Common myeloid progenitor, CD34-positive (primary cell): ENCODE results near the gene INTS7.
"Not testable (repeated sequence)": the region's sequence is repeated elsewhere in the genome, so short reads cannot be mapped to it uniquely, and the experiment has no call there.

ENCODE experiments used
- CTCF ChIA-PET: fragments of 350-600 bp; sonication (Branson Sonifier 250); formaldehyde crosslinking; loops from one replicate; lab custom pipeline; 2021; ENCODE audit warnings: antibody characterized with exemption; lab: Charles Lee
- POLR2A ChIA-PET: fragments of 350-600 bp; sonication (Branson Sonifier 250); formaldehyde crosslinking; loops from one replicate; lab custom pipeline; 2021; ENCODE audit warnings: antibody characterized with exemption; lab: Charles Lee
- DNase-seq, 3 donors: peaks; one replicate each; pipeline versions ENCODE4 v3.0.0 to v3.0.0-alpha.2; 2013
- H3K27ac ChIP-seq, 2 experiments: 1 replicate in 1 of 2; 2 replicates in 1 of 2; pipeline ENCODE4 v1.7.0; 2013; ENCODE audit warnings: inconsistent platforms in 2 of 2, low read length in 2 of 2, mild to moderate bottlenecking in 2 of 2, low read depth in 1 of 2, moderate library complexity in 1 of 2; ENCODE audit not compliant: severe bottlenecking in 2 of 2, insufficient read depth in 1 of 2, poor library complexity in 1 of 2
- H3K27me3 ChIP-seq, 5 experiments: replicated peaks in 2 of 5; 1 replicate in 3 of 5; 2 replicates in 2 of 5; pipeline versions ENCODE4 v1.6.1 to v1.7.0; 2013; ENCODE audit warnings: low read length in 4 of 5, mild to moderate bottlenecking in 2 of 5, moderate library complexity in 2 of 5, inconsistent platforms in 1 of 5; ENCODE audit not compliant: insufficient read depth in 5 of 5, control insufficient read depth in 4 of 5
- H3K36me3 ChIP-seq, 4 experiments: 1 replicate in 2 of 4; 2 replicates in 2 of 4; pipeline versions ENCODE4 v1.6.1 to v1.7.0; 2013; ENCODE audit warnings: low read length in 3 of 4, control low read depth in 1 of 4, mild to moderate bottlenecking in 1 of 4; ENCODE audit not compliant: control insufficient read depth in 4 of 4, insufficient read depth in 4 of 4
- H3K4me1 ChIP-seq, 4 experiments: 1 replicate in 3 of 4; 2 replicates in 1 of 4; pipeline versions ENCODE4 v1.6.1 to v1.7.1; 2013; ENCODE audit warnings: low read length in 3 of 4, mild to moderate bottlenecking in 3 of 4, control low read depth in 1 of 4, inconsistent platforms in 1 of 4, moderate library complexity in 1 of 4; ENCODE audit not compliant: control insufficient read depth in 4 of 4, insufficient read depth in 4 of 4; ENCODE audit errors: control extremely low read depth in 1 of 4
- H3K4me3 ChIP-seq, 7 experiments: 1 replicate in 4 of 7; 2 replicates in 3 of 7; pipeline versions ENCODE4 v1.5.1 to v1.7.0; 2013; ENCODE audit warnings: mild to moderate bottlenecking in 7 of 7, low read length in 6 of 7, moderate library complexity in 6 of 7, inconsistent platforms in 2 of 7, low read depth in 2 of 7, control low read depth in 1 of 7; ENCODE audit not compliant: insufficient read depth in 4 of 7, control insufficient read depth in 1 of 7; ENCODE audit errors: extremely low read depth in 1 of 7
- H3K9me3 ChIP-seq, 5 experiments: 1 replicate in 4 of 5; 2 replicates in 1 of 5; pipeline versions ENCODE4 v1.6.1 to v1.7.1; 2013; ENCODE audit warnings: low read length in 4 of 5, mild to moderate bottlenecking in 2 of 5, inconsistent platforms in 1 of 5, low read depth in 1 of 5, moderate library complexity in 1 of 5; ENCODE audit not compliant: control insufficient read depth in 4 of 5, insufficient read depth in 2 of 5; ENCODE audit errors: control extremely low read depth in 1 of 5
- WGBS: methylation state at CpG from one replicate; pipeline ENCODE4 v1.1.5; 2013; ENCODE audit not compliant: insufficient coverage; 5-methylcytosine and 5-hydroxymethylcytosine counted together

INTS7 gene

DNA sequence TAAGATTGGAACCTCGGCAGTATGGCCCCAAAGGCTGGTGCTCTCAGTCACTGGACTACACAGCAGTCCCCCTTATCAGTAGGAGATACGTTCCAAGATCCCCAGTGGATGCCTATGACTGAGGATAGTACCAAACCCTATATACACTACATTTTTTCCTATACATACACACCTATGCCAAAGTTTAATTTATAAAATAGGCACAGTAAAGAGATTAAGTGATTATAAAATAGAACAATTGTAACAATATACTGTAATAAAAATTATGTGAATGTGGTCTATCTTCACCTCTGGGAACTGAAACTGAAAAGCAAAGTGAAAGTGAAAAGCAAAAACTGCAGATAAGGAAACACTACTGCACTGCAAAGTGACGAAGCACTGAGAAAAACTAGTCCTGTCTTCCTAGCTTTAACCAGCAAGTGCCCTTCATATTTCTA is 96.8 kb downstream of the INTS7 start:
- WGBS, result 0% methylated on average over 2 of the region's 3 CpGs
- no peaks in the 10 kb centered on the region for H3K27me3 ChIP-seq
- H3K4me1 ChIP-seq, result peaks cover 0 to 15% (median 6%) of the 10 kb centered on the region in 4 experiments
- no peaks in the 10 kb centered on the region for H3K9me3 ChIP-seq
- peaks cover 0 to 21% (median 11%) of the 10 kb centered on the region in 4 experiments for H3K36me3 ChIP-seq
- ChIA-PET POLR2A (no interaction called here), CTCF (no interaction called here)
- DNase-seq, result peak; percentile 31 to 77 (median 71)
- peak overlapping the region; percentile 62 to 81 for H3K27ac ChIP-seq
- H3K4me3 ChIP-seq, result peak overlapping the region in 6 of 7 experiments; percentile 4 to 81 (median 56)

DNA sequence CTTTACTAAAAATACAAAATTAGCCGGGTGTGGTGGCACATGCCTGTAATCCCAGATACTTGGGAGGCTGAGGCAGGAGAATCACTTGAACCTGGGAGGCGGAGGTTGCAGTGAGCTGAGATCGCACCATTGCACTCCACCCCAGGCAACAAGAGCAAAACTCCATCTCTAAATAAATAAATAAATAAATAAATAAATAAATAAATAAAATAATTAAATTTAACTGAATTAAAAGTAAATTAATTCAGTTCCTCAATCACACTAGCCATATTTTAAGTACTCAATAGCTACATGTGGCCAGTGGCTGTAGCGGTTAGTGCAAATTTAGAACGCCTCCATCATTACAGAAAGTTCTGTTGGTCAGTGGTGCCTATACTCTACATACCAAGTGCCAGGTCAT is 97.9 kb downstream of the INTS7 start:
- H3K27ac ChIP-seq, CTCF ChIA-PET, H3K27me3 ChIP-seq, H3K9me3 ChIP-seq, POLR2A ChIA-PET, DNase-seq, H3K4me3 ChIP-seq: not testable (repeated sequence)
- Histone ChIP-seq H3K4me1 (peaks cover 0 to 19% (median 6%) of the 10 kb centered on the region in 4 experiments), H3K36me3 (peaks cover 0 to 14% (median 7%) of the 10 kb centered on the region in 4 experiments)
- WGBS, result 100% methylated on average over 1 of the region's 5 CpGs

GRCh38 chr1:211935448-211935970 is 99.8 kb downstream of the INTS7 start:
- H3K4me3 ChIP-seq, result no peak overlapping the region
- no peaks in the 10 kb centered on the region for H3K27me3 ChIP-seq
- 67% methylated on average over 4 of the region's 6 CpGs for WGBS
- H3K36me3 ChIP-seq, result peaks cover 0 to 3% (median 0%) of the 10 kb centered on the region in 4 experiments
- no peak overlapping the region for H3K27ac ChIP-seq
- CTCF ChIA-PET, result no interaction called here
- no peak for DNase-seq
- POLR2A ChIA-PET, result no interaction called here
- H3K9me3 ChIP-seq, result no peaks in the 10 kb centered on the region
- peaks cover 0 to 19% (median 6%) of the 10 kb centered on the region in 4 experiments for H3K4me1 ChIP-seq

DNA sequence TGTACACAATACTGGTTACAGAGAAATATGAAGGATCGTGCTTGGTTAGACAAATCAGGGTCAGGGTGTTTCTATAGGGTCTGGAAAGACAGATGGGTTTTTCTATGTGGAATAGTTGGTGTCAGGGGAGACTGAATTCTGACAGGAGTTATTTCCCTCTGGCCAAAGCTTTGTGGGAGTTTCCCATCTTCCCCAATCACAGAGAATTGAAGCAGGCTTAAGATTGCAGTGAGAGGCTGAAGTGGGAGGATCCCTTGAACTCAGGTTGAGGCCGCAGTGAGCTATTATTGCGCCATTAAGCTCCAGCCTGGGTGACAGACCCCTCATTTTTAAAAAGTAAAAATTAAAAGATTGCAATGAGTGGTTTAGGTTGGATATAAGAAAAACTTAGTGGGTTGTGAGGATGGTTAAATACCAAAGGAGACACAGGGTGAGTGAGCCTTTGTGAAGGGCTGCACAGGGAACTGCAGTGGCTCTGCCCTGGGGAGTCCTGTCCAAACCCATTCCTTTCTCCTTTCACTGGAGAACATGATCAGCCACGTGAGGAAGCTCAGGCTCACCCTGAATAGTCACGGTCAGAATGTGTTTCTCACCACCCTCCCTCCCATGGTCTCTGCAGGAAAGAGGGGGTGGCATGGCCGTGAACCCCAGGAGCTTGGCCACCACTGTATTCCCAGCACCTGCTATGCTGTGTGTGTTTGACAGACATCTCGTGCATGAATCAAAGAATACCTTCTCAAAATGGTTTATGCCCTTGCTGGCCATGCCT is 101.2 kb downstream of the INTS7 start:
- no peaks in the 10 kb centered on the region for H3K36me3 ChIP-seq
- H3K27me3 ChIP-seq, result no peaks in the 10 kb centered on the region
- no peak overlapping the region for H3K4me3 ChIP-seq
- H3K4me1 ChIP-seq, result peaks cover 0 to 22% (median 9%) of the 10 kb centered on the region in 4 experiments
- CTCF ChIA-PET, result no interaction called here
- H3K9me3 ChIP-seq, result no peaks in the 10 kb centered on the region
- no peak for DNase-seq
- POLR2A ChIA-PET, result no interaction called here
- no peak overlapping the region for H3K27ac ChIP-seq
- WGBS, result 86% methylated on average over 5 of the region's 7 CpGs

DNA sequence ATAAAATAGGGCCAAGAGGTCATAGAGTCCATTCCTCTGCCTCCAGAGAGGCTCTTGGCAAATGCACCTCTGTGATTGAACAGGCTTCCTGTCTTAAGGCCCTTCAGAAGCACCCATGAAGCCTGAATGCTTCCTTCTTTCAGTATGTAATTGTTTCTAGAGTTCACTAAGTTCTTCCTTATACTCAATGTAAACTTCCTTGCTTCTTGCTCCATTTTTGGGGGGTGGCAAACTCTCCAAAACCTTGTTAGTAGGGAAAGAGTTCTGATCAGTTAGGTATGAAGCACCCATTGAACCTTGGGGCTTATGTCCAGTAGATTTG is 102.5 kb downstream of the INTS7 start:
- Histone ChIP-seq H3K4me1 (peaks cover 2 to 24% (median 7%) of the 10 kb centered on the region in 4 experiments), H3K4me3 (no peak overlapping the region), H3K36me3 (no peaks in the 10 kb centered on the region), H3K9me3 (no peaks in the 10 kb centered on the region), H3K27ac (no peak overlapping the region), H3K27me3 (no peaks in the 10 kb centered on the region)
- no peak for DNase-seq
- ChIA-PET POLR2A (no interaction called here), CTCF (no interaction called here)

GRCh38 chr1:211932231-211932932 is 103.0 kb downstream of the INTS7 start:
- DNase-seq, result no peak
- no peak overlapping the region for H3K27ac ChIP-seq
- CTCF ChIA-PET, result no interaction called here
- no peaks in the 10 kb centered on the region for H3K27me3 ChIP-seq
- 96% methylated on average over 7 of the region's 9 CpGs for WGBS
- H3K4me3 ChIP-seq, result no peak overlapping the region
- no peaks in the 10 kb centered on the region for H3K36me3 ChIP-seq
- POLR2A ChIA-PET, result no interaction called here
- no peaks in the 10 kb centered on the region for H3K9me3 ChIP-seq
- peaks cover 2 to 24% (median 7%) of the 10 kb centered on the region in 4 experiments for H3K4me1 ChIP-seq

DNA sequence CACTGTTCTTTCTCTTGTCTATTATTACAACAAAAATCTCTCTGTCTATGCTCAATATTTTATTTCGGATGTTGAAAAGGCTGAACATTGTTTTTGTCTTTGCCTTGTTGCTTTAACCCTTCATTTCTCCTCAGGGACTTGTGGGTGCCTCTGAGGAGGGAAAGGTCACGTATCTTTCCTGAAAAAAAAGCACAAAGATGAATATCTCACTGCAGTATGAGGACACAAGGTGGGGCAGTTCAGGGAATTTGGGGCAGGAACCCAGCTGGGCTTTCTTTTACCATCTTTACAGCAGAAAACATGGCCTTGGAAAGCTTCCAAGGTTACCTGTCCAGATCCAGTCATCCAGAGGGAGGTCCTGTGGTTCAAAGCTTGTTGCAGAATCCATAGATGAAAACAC is 105.7 kb downstream of the INTS7 start:
- H3K36me3 ChIP-seq, result no peaks in the 10 kb centered on the region
- no peaks in the 10 kb centered on the region for H3K9me3 ChIP-seq
- DNase-seq, result no peak
- H3K4me3 ChIP-seq, result no peak overlapping the region
- no peak overlapping the region for H3K27ac ChIP-seq
- no peaks in the 10 kb centered on the region for H3K27me3 ChIP-seq
- ChIA-PET POLR2A (no interaction called here), CTCF (interaction anchor here (1.5 kb wide), 1 partner anchor 9 kb away, joined by 4 read pairs; no protein-coding TSS in a partner anchor)
- WGBS, result no CpG with 5 or more reads among the region's 2 CpGs
- H3K4me1 ChIP-seq, result peaks cover 2 to 18% (median 7%) of the 10 kb centered on the region in 4 experiments
